Measurements from ENCODE around the gene S100A2. TPM values are rescaled to one million over a fixed set of nuclear protein-coding genes. Genes with fewer than 3 reads are reported as not detected.

S100A2 gene
- total and polyA plus RNA-seq, 2 of the 13 experiments (the other 11 are each of a cell fraction or from before 2014, with no cell fraction given) = 1.2 TPM

GRCh38 chr1:153538315-153538821 lies 27.3 kb downstream of the S100A2 start (continued):
- TF ChIP-seq CERS6 (CRISPR knock-in tag; IDR thresholded peaks at IDR 0.05) (no peak), CTCF (CRISPR knock-in tag; IDR thresholded peaks at IDR 0.05) (peak; percentile 22; the same call in 1 of the 2 replicates), RAD51 (IDR thresholded peaks at IDR 0.05; ENCODE audit: borderline replicate concordance) (peak; percentile 92)

- Histone ChIP-seq H4K20me1 (ENCODE audit: insufficient read depth, low read length) (no peaks in the 10 kb centered on the region), H2AFZ (ENCODE audit: low read length) (no peak overlapping the region), H3K9ac (ENCODE audit: insufficient read depth, low read depth, low read length) (no peak overlapping the region), H3K4me3 (replicated peaks in 1 of 3; ENCODE audit: insufficient read depth in 1 of 3, low read depth in 2 of 3, low read length in 3 of 3) (no peak overlapping the region), H3K27me3 (ENCODE audit: control insufficient read depth in 1 of 2, insufficient read depth in 2 of 2, low read length in 2 of 2) (peaks cover 0 to 10% of the 10 kb centered on the region in 2 experiments; a peak in 2 of 5 replicates), H3K36me3 (replicated peaks in 1 of 2; ENCODE audit: control insufficient read depth in 1 of 2, insufficient read depth in 2 of 2, low read length in 2 of 2) (no peaks in the 10 kb centered on the region), H3K27ac (ENCODE audit: extremely low read length, insufficient read depth, low read length) (no peak overlapping the region), H3K79me2 (ENCODE audit: insufficient read depth, low read length) (no peaks in the 10 kb centered on the region), H3K9me3 (ENCODE audit: low read length) (no peaks in the 10 kb centered on the region), H3K4me2 (ENCODE audit: low read depth, low read length) (no peak overlapping the region), H3K4me1 (ENCODE audit: insufficient read depth, low read length) (peaks cover 90% of the 10 kb centered on the region)
- FAIRE-seq = no peak
- BruUV-seq (replicated peaks) = no TSS peak
- WGBS (ENCODE audit: low lambda C conversion rate) = 65% methylated on average over 5 of the region's 6 CpGs
- TF ChIP-seq ZFP82 (CRISPR knock-in tag; IDR thresholded peaks at IDR 0.05; ENCODE audit: borderline replicate concordance) = no peak
- no peak for TF ChIP-seq SETDB1 (CRISPR knock-in tag; IDR thresholded peaks at IDR 0.05; ENCODE audit: borderline replicate concordance)
- TF ChIP-seq ZMAT3 (CRISPR knock-in tag; conservative IDR thresholded peaks at IDR 0.05) = no peak
- TF ChIP-seq EHMT2 (IDR thresholded peaks at IDR 0.05; ENCODE audit: borderline replicate concordance, low read depth, low read length) = no peak
- TF ChIP-seq ZNF281 (CRISPR knock-in tag; IDR thresholded peaks at IDR 0.05; ENCODE audit: borderline replicate concordance) = no peak
- TF ChIP-seq REPIN1 (CRISPR knock-in tag; IDR thresholded peaks at IDR 0.05; ENCODE audit: borderline replicate concordance, low read depth) = no peak
- TF ChIP-seq HNRNPUL1 (IDR thresholded peaks at IDR 0.05; ENCODE audit: low read depth, low read length) = no peak
- no peak for TF ChIP-seq PTBP1 (IDR thresholded peaks at IDR 0.05; ENCODE audit: low read depth, low read length, poor library complexity, severe bottlenecking)
- TF ChIP-seq ZNF510 (CRISPR knock-in tag; IDR thresholded peaks at IDR 0.05; ENCODE audit: low read depth) = no peak
- no peak for TF ChIP-seq DR1 (CRISPR knock-in tag; IDR thresholded peaks at IDR 0.05)
- TF ChIP-seq IKZF4 (CRISPR knock-in tag; IDR thresholded peaks at IDR 0.05; ENCODE audit: borderline replicate concordance, low read depth, not compliant biosample characterization) = no peak
- ChIA-PET POLR2A (interaction anchor here (6.6 kb wide), 1 partner anchor 28 kb away, joined by 49 read pairs; the partner anchor contains the start of gene S100A2), CTCF (ENCODE audit: low intra/inter-chr PET ratio, low total read pairs) (no interaction called here)
- ATAC-seq = no peak
- in situ Hi-C loops (cut with HindIII; ENCODE audit: extremely low pct_ligation_motif_present, low pct_unique_long_range_greater_than_20kb) (no loop called here), intact Hi-C loops (cut with micrococcal nuclease; ENCODE audit: unreplicated experiment) (no loop called here)
- DNase-seq (ENCODE audit: low spot score) = no peak
These were observed 28.3 kb downstream of the S100A2 start for GRCh38 chr1:153537376-153537730.

Data from HepG2 (cell line).